ENCODE results near the gene TRIM9. TPM values are rescaled to one million over a fixed set of nuclear protein-coding genes. Genes with fewer than 3 reads are reported as not detected.

TRIM9 gene
- total RNA-seq, 1 experiment from 2014 or later, result 0.44 TPM

- CTCF ChIA-PET, result no interaction called here
- in situ Hi-C loops (cut with HindIII; ENCODE audit: low pct_unique_long_range_greater_than_20kb, low sequenced_read_pairs), result no loop called here
- intact Hi-C loops (cut with micrococcal nuclease; ENCODE audit: unreplicated experiment), result no loop called here
These were observed 24.2 kb downstream of the TRIM9 start for GRCh38 chr14:51070726-51071125.

DNA sequence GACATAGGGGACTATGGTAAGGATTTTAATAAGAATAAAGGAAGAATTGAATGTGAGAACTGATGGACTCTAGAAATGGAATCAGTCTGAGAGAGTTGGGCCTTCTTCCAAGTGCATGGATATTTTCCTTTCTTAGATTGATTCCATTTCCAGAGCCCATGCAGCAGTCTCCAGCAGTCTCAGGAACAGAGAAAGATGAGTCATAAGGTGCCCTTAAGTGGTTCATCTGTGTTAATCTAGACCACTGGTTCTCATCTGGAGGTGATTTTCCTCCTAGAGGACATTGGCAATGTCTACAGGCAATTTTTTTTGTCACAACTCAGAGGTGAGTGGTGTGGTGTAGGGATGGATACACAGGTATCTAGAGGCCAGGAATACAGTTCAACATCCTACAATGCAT is 25.9 kb downstream of the TRIM9 start:
- TF ChIP-seq POLR2AphosphoS5 (IDR thresholded peaks at IDR 0.05; ENCODE audit: low read depth, low read length), result no peak
- TF ChIP-seq CTCF (IDR thresholded peaks at IDR 0.05), result no peak
- no peak for TF ChIP-seq REST (IDR thresholded peaks at IDR 0.05; ENCODE audit: insufficient read depth in 1 of 2, low read depth in 2 of 2, low read length in 1 of 2)
- no peak for TF ChIP-seq SIN3A (IDR thresholded peaks at IDR 0.05; ENCODE audit: borderline replicate concordance, insufficient read depth, low read depth, low read length)
- TF ChIP-seq TCF7L2 (IDR thresholded peaks at IDR 0.05; ENCODE audit: low read depth, low read length), result no peak
- no peaks in the 10 kb centered on the region for H3K27me3 ChIP-seq (ENCODE audit: control insufficient read depth, insufficient read depth, low read length)
- H3K36me3 ChIP-seq (ENCODE audit: control insufficient read depth, insufficient read depth, low read length), result no peaks in the 10 kb centered on the region
- no peaks in the 10 kb centered on the region for H3K4me1 ChIP-seq (ENCODE audit: control insufficient read depth, insufficient read depth, low read length)
- H3K27ac ChIP-seq (ENCODE audit: low read length), result no peak overlapping the region
- intact Hi-C loops (cut with micrococcal nuclease; ENCODE audit: unreplicated experiment), result no loop called here
- no peaks in the 10 kb centered on the region for H3K9me3 ChIP-seq (ENCODE audit: control insufficient read depth, insufficient read depth, low read depth, low read length)
- H3K4me3 ChIP-seq (ENCODE audit: low read depth in 2 of 2, low read length in 2 of 2), result no peak overlapping the region
- in situ Hi-C loops (cut with HindIII; ENCODE audit: low pct_unique_long_range_greater_than_20kb, low sequenced_read_pairs), result no loop called here
- no peak for ATAC-seq
- no peak for DNase-seq (ENCODE audit: low read depth, low spot score)
- no TSS peak for BruUV-seq (replicated peaks)
- ChIA-PET CTCF (no interaction called here), POLR2A (no interaction called here)

More at GRCh38 chr14:51070726-51071125, 24.2 kb downstream of the TRIM9 start:
- no TSS peak for BruUV-seq (replicated peaks)
- Histone ChIP-seq H3K9me3 (ENCODE audit: control insufficient read depth, insufficient read depth, low read depth, low read length) (no peaks in the 10 kb centered on the region), H3K36me3 (ENCODE audit: control insufficient read depth, insufficient read depth, low read length) (no peaks in the 10 kb centered on the region), H3K27me3 (ENCODE audit: control insufficient read depth, insufficient read depth, low read length) (no peaks in the 10 kb centered on the region), H3K4me1 (ENCODE audit: control insufficient read depth, insufficient read depth, low read length) (no peaks in the 10 kb centered on the region), H3K4me3 (ENCODE audit: low read depth in 2 of 2, low read length in 2 of 2) (no peak overlapping the region), H3K27ac (ENCODE audit: low read length) (no peak overlapping the region)
- ATAC-seq (no peak), DNase-seq (ENCODE audit: low read depth, low spot score) (no peak)
- no peak for TF ChIP-seq REST (IDR thresholded peaks at IDR 0.05; ENCODE audit: insufficient read depth in 1 of 2, low read depth in 2 of 2, low read length in 1 of 2)
- no peak for TF ChIP-seq CTCF (IDR thresholded peaks at IDR 0.05)
- no peak for TF ChIP-seq SIN3A (IDR thresholded peaks at IDR 0.05; ENCODE audit: borderline replicate concordance, insufficient read depth, low read depth, low read length)
- TF ChIP-seq POLR2AphosphoS5 (IDR thresholded peaks at IDR 0.05; ENCODE audit: low read depth, low read length), result no peak
- TF ChIP-seq TCF7L2 (IDR thresholded peaks at IDR 0.05; ENCODE audit: low read depth, low read length), result no peak
- POLR2A ChIA-PET, result no interaction called here

Measured in Panc1 (cell line).